ENCODE results near the gene MAGI2.

- no peak for TF ChIP-seq POLR2A (IDR thresholded peaks at IDR 0.05)
- no peak for TF ChIP-seq CTCF (IDR thresholded peaks at IDR 0.05)
- no peak for TF ChIP-seq POLR2AphosphoS5 (IDR thresholded peaks at IDR 0.05)
These were observed 1451.4 kb downstream of the MAGI2 start for GRCh38 chr7:78002021-78002420.

Measured in suprapubic skin (tissue), 4 donors.